Adrenal gland (tissue), 12 donors: ENCODE results near the gene ZXDC. TPM values are rescaled to one million over a fixed set of nuclear protein-coding genes. Genes with fewer than 3 reads are reported as not detected.

ENCODE experiments used
- DNase-seq, 7 donors: peaks; one replicate each; pipeline ENCODE4 v3.0.0-alpha.2; 2019 to 2020
- H3K27ac ChIP-seq, 5 donors: fragments of 200-600 bp; sonication (generic) in 4 of 5; 1 replicate in 3 of 5; 2 replicates in 2 of 5; pipeline versions ENCODE4 v1.5.1 to v1.8.0; 2016 to 2020; ENCODE audit warnings: mild to moderate bottlenecking in 1 of 5
- H3K27me3 ChIP-seq: fragments of 200-600 bp; 2 replicates; pipeline ENCODE4 v1.8.0; 2021
- H3K36me3 ChIP-seq, 2 donors: fragments of 200-600 bp; replicated peaks in 1 of 2; 1 replicate in 1 of 2; 2 replicates in 1 of 2; pipeline versions ENCODE4 v1.5.1 to v1.8.0; 2018 to 2022
- H3K4me1 ChIP-seq, 2 donors: fragments of 200-600 bp; replicated peaks in 1 of 2; 1 replicate in 1 of 2; 2 replicates in 1 of 2; pipeline versions ENCODE4 v1.5.1 to v1.8.0; 2018 to 2021
- H3K4me3 ChIP-seq, 4 donors: fragments of 200-600 bp; sonication (generic) in 3 of 4; one replicate each; pipeline ENCODE4 v1.5.1; 2016 to 2018
- H3K9me3 ChIP-seq, 3 donors: fragments of 200-600 bp; sonication (generic) in 1 of 3; replicated peaks in 1 of 3; 1 replicate in 2 of 3; 2 replicates in 1 of 3; pipeline versions ENCODE4 v1.5.1 to v1.8.0; 2016 to 2021
- CTCF ChIP-seq, 6 experiments: fragments of 450-650 bp in 4 of 6; fragments of 200-600 bp in 2 of 6; sonication (generic) in 1 of 6; IDR thresholded peaks; 1 replicate in 5 of 6; 2 replicates in 1 of 6; pipeline versions ENCODE4 v1.5.1 to v1.8.0; 2016 to 2021; ENCODE audit warnings: antibody characterized with exemption in 6 of 6, mild to moderate bottlenecking in 2 of 6, moderate library complexity in 1 of 6
- POLR2A ChIP-seq, 2 donors: fragments of 450-650 bp; IDR thresholded peaks; one replicate each; pipeline ENCODE4 v1.6.1; 2017; ENCODE audit warnings: antibody characterized with exemption in 2 of 2, mild to moderate bottlenecking in 2 of 2, moderate library complexity in 1 of 2
- WGBS, 4 donors: extraction: QIAGEN DNeasy Blood & Tissue Kit in 2 of 4; methylation state at CpG; one replicate each; pipeline versions ENCODE4 v1.1.5 to v1.1.7; 2013 to 2017; 5-methylcytosine and 5-hydroxymethylcytosine counted together
- intact Hi-C, 2 donors: fragments of 100-400 bp; cut with DNase I; formaldehyde crosslinking; loops; one replicate each; pipeline versions ENCODE4 v1.14.1 to v1.15.0; 2022 to 2023
- polyA plus RNA-seq, 3 donors: library from polyadenylated mRNA; stranded (reverse); fragments of 200-250 nt in 2 of 3; fragments of 350-450 nt in 1 of 3; fragmentation: Illumina TruSeq in 1 of 3; extraction: RNeasy Lipid Tissue Mini Kit (QIAGEN cat#74804) in 1 of 3; gene quantifications; one replicate each; pipeline ENCODE4 v1.2.3, GENCODE V29; 2013 to 2014
- total RNA-seq, 9 donors: library from RNA; depleted of rRNA in 4 of 9; stranded (reverse); fragments of >200 nt in 4 of 9; fragments of 120-200 nt in 1 of 9; fragmentation: NEBNext Ultra II Directional in 1 of 9; extraction: Animal tissue kit (Norgen Biotek cat#: 25700) in 1 of 9; gene quantifications; one replicate each; pipeline versions ENCODE4 v1.1.0 to v1.2.4, GENCODE V29; 2013 to 2023
- donor health status: healthy with polysubstance abuse.
- donor health status: Bipolar disorder and iron deficiency.
- donor health status: DM: yes; HTN: yes; CAD: no.
- donor health status: DM: no; HTN: no; CAD: no.
- donor health status: DM: no; HTN: no; CAD: no.
- donor health status: DM: yes; HTN: yes; CAD: no.

Gene ZXDC
- total and polyA plus RNA-seq, 12 donors, result 16.4 to 45.2 (median 30.3) TPM

DNA sequence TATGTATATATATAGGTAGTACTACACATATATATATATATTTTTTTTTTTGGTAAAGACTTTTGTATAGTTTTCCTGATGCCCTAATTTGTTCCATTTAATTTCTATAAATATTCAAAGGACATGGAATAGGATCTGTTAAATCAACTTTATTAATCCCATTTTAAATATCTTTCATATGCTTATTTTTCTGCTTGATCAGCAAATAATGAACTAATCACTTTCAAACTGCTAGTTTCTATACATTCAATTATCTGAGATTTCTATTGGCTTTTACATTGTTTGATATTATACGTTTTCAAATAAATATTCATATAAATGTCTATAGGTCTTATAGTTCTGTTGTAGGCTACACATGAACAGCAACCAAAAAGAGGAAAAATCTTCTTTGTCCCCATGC lies 21.7 kb downstream of the ZXDC start:
- intact Hi-C loops, result no loop called here
- H3K9me3 ChIP-seq, result no peaks in the 10 kb centered on the region
- no peak for DNase-seq
- TF ChIP-seq POLR2A (IDR thresholded peaks at IDR 0.05) (no peak), CTCF (IDR thresholded peaks at IDR 0.05) (no peak)
- H3K4me1 ChIP-seq, result peaks cover 10 to 14% of the 10 kb centered on the region in 2 donors
- H3K4me3 ChIP-seq, result no peak overlapping the region
- H3K27ac ChIP-seq, result no peak overlapping the region
- WGBS, 4 donors, result 80 to 95% (median 85%) methylated on average over 1 of the region's 1 CpG
- H3K36me3 ChIP-seq, result peaks cover 0 to 39% of the 10 kb centered on the region in 2 donors
- H3K27me3 ChIP-seq, result no peaks in the 10 kb centered on the region

DNA sequence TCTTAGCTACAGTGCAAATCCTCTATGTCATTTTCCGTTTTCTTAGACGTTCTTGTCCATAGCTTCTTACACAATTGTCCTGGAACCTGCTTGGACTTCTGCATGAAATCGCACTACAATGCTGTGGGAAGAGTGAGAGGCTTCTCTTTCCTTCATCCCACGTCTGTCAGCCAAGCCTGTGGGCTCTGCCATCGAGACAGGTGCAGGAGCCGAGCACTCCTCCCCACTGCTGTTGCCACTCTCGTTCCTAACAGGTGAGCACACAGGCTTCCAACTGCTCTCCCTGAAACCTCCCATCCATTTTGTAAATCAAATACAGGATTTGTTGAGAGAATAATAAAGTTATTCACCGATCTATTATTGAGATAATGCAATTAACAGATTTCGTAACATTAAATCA lies 23.5 kb downstream of the ZXDC start:
- Histone ChIP-seq H3K27me3 (no peaks in the 10 kb centered on the region), H3K4me3 (no peak overlapping the region), H3K9me3 (no peaks in the 10 kb centered on the region), H3K4me1 (peaks cover 10 to 14% of the 10 kb centered on the region in 2 donors), H3K27ac (peak overlapping the region in 3 of 5 donors; percentile 38 to 85 (median 39)), H3K36me3 (peaks cover 0 to 30% of the 10 kb centered on the region in 2 donors)
- peak in 2 of 7 donors; percentile 12 to 24 for DNase-seq
- intact Hi-C loops, result no loop called here
- no peak for TF ChIP-seq CTCF (IDR thresholded peaks at IDR 0.05)
- TF ChIP-seq POLR2A (IDR thresholded peaks at IDR 0.05), result no peak
- 84 to 87% (median 87%) methylated on average over 9 of the region's 9 CpGs for WGBS, 4 donors

GRCh38 chr3:126451511-126451910 lies 24.2 kb downstream of the ZXDC start:
- TF ChIP-seq POLR2A (IDR thresholded peaks at IDR 0.05) (peak in 1 of 2 donors; percentile 18), CTCF (IDR thresholded peaks at IDR 0.05) (no peak)
- no peak overlapping the region for H3K4me3 ChIP-seq
- peak overlapping the region; percentile 4 to 85 (median 38) for H3K27ac ChIP-seq
- peaks cover 10 to 14% of the 10 kb centered on the region in 2 donors for H3K4me1 ChIP-seq
- no peaks in the 10 kb centered on the region for H3K9me3 ChIP-seq
- intact Hi-C loops, result no loop called here
- no peaks in the 10 kb centered on the region for H3K27me3 ChIP-seq
- 42 to 65% (median 57%) methylated on average over 11 to 12 of the region's 12 CpGs for WGBS, 4 donors
- peaks cover 0 to 23% of the 10 kb centered on the region in 2 donors for H3K36me3 ChIP-seq
- peak; percentile 69 to 89 (median 81) for DNase-seq

DNA sequence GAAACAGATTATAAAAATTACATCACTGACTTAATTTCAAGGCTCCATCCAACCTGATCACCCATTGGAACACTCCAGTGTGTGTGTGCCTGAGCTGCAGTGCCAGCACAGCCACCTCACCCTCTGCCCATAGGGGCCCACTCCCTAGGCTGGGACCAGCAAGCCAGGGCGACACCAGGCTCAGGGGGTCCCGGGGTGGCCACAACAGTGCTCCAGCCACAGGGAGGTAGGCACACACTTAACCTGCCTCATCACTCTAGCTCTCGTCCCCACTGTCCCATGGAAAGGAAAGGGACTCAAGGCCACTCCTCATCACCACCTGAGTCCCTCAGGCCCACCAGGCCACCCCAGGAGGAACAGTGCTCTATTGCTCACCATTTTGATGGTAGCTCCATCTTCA lies 24.9 kb downstream of the ZXDC start:
- Histone ChIP-seq H3K4me3 (no peak overlapping the region), H3K27me3 (no peaks in the 10 kb centered on the region), H3K36me3 (peaks cover 0 to 18% of the 10 kb centered on the region in 2 donors), H3K4me1 (peaks cover 10 to 14% of the 10 kb centered on the region in 2 donors), H3K27ac (peak overlapping the region in 3 of 5 donors; percentile 4 to 85 (median 38)), H3K9me3 (no peaks in the 10 kb centered on the region)
- WGBS, 4 donors, result 88 to 95% (median 91%) methylated on average over 2 to 3 of the region's 3 CpGs
- intact Hi-C loops, result no loop called here
- TF ChIP-seq POLR2A (IDR thresholded peaks at IDR 0.05), result no peak
- TF ChIP-seq CTCF (IDR thresholded peaks at IDR 0.05), result no peak
- DNase-seq, result peak in 1 of 7 donors; percentile 47
